GM12874 (cell line): ENCODE data around the gene TPH2.

Experiments used
- TF ChIP-seq, protein P1 (sequence below): IDR thresholded peaks from 2 replicates; pipeline ENCODE4 v1.5.1; 2011; ENCODE audit warnings: low read depth, mild to moderate bottlenecking, control low read depth, low read length, moderate library complexity; ENCODE audit not compliant: insufficient read depth

TPH2 gene

DNA sequence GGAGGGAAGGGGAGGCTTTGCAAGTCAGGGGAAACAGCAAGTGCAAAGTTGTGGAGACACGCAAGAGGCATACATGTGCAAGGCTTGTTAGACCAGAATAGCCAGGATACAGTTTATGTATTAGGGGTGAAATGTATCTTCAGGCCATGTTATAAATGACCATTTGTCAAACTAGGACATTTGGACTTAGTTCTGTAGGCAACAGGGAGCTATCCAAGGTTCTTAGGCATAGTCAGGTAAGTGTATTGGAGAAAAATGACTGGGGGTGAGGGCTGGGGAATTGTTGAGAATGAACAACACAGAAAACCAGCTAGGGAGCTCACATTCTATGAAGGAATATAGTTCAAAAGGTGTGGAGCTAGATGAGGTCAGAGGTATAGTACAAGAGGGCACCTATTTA is 42.5 kb downstream of the TPH2 start:
- TF ChIP-seq, protein P1, sequence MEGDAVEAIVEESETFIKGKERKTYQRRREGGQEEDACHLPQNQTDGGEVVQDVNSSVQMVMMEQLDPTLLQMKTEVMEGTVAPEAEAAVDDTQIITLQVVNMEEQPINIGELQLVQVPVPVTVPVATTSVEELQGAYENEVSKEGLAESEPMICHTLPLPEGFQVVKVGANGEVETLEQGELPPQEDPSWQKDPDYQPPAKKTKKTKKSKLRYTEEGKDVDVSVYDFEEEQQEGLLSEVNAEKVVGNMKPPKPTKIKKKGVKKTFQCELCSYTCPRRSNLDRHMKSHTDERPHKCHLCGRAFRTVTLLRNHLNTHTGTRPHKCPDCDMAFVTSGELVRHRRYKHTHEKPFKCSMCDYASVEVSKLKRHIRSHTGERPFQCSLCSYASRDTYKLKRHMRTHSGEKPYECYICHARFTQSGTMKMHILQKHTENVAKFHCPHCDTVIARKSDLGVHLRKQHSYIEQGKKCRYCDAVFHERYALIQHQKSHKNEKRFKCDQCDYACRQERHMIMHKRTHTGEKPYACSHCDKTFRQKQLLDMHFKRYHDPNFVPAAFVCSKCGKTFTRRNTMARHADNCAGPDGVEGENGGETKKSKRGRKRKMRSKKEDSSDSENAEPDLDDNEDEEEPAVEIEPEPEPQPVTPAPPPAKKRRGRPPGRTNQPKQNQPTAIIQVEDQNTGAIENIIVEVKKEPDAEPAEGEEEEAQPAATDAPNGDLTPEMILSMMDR, result no peak

DNA sequence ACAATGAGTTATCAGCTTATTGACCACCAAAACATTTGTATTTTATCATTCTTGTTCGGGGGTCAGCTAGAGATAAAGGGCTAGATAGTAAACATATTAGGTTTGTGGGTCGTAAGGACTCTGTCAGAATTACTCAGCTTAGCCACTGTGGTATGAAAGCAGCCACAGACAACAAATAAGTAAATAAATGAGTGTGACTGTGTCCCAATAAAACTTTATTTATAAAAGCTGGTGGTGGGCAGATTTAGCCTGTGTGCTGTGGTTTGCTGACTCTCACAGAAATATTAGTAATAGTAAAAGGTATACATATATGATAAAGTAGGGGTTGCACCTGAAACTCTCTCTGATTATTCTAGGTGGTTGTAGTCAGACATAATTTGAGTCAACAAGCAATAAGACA is 56.1 kb downstream of the TPH2 start:
- TF ChIP-seq, protein P1, result no peak

DNA sequence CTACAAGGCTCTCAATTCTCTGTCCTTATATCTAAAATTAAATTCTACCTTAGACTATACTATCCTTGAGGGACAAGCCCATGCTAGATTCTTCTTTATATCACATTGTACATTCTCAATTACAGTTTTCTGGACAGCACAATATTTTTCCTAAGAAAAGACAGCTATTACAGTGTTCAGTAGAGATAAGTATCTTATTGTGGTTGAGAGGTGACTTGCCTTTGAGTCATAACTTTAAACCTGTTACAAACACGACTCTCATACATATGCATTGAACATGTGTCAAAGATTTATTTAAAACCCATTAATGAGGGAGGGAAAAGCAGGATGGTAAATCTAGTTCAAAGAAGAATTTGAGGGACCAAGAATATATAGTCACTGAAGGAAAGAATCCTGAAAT is 61.1 kb downstream of the TPH2 start:
- TF ChIP-seq, protein P1, result no peak

DNA sequence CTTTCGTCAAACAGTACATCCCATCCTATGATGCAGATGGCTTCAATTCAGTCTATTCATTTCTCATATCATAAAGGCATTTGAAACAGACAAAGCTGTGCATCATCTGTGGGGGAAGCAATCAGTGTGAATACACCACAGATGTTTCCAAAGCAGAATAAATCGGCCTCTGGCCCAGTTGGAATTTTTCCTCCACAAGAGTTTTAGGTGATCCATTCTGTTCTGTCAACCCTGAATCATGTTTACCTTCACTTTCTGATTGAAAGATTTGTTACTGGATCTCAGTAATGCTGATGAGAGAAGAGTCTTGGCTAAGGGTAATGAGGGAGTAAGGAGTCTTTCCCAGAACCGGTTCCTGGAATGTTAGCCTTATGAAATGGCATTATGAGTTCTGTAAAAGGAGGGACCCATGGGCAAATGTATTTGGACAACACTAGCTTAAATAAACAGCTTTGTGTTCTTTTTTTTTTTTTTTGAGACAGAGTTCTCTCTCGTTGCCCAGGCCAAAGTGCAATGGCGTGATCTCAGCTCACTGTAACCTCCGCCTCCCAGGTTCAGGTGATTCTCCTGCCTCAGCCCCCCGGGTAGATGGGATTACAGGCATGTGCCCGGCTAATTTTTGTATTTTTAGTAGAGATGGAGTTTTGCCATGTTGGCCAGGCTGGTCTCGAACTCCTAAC is 62.5 kb downstream of the TPH2 start:
- TF ChIP-seq, protein P1, result no peak

DNA sequence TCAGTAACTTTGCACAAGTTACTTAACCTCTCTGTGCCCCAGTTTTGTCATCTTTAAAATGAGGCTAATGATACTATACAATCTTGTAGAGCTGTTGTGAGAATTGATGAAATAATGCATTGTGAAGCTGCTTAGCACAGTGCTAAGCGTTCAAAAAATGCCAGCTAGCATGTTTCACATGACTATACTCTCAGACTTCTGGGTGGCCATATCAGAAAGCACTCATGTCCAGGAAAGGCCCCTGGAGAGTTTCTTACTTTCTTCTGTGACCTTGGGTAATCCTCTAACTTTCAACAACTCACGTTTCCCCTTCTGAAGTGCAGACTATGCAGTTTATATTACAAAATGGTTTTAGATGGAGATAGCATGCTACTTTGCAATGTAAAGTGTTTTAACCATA is 68.1 kb downstream of the TPH2 start:
- TF ChIP-seq, protein P1, result no peak

DNA sequence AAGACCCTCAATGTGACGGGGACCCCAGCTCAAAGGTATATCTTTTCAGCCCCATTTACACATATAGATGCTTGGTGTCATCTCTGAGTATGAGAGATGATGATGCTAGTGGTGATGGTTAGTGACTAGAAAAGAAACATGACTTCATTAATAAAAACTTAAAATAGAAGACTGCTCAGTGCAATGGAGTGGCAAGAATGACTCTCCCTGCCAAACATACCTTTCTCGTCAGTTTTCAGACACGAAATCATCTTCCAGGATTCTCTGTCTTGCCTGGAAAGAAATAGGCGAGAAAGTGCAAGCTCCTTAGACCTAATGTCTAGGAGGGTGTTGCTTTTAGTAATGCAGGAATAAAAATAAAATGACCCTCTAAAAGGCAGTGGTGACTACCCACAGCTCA is 71.7 kb downstream of the TPH2 start:
- TF ChIP-seq, protein P1, result no peak

DNA sequence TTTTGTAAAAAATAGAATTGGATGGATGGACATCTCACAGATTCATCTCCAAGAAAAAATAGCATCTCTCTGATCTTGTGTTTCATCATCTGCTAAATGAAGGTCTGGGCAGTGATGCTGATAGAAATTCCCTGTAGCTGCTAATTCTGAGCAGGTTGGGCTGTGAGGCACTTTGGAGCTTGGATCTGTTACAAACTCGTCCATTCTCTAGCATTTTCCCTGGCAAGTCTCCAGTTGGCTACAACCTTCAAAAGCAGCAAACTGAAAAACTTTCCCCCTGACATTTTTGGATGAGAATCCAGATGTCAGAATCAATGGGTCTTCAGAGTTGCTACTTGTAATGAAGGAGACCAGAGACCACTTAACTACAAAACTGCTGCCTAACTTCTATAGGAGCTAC is 72.7 kb downstream of the TPH2 start:
- TF ChIP-seq, protein P1, result no peak

DNA sequence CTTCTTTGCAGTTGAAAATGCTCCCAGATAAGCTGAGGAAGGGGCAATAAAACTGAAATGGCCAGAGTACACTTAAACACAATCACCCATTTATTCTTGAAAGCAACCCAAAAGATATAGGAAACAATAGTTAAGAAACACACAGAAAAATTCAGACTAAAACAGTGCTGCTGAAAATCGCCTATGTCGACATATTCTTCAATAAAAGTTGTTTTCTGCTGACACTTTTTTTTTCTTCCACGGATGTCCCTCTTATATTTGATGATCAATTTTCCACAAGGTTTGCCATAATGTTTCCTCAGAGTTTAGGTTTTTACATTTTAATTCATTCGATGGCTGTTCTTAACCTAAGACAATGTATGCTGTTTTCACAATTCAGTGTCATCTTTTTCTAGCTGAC is 74.2 kb downstream of the TPH2 start:
- TF ChIP-seq, protein P1, result no peak
